Liver (tissue), 9 donors: ENCODE data around the gene UBAP1. TPM values are rescaled to one million over a fixed set of nuclear protein-coding genes. Genes with fewer than 3 reads are reported as not detected.

Experiments used
- DNase-seq: peaks from one replicate; pipeline ENCODE4 v3.0.0-alpha.2; 2017; ENCODE audit warnings: low spot score
- H3K27ac ChIP-seq, 2 donors: one replicate each; pipeline ENCODE4 v1.7.0; 2013; ENCODE audit warnings: inconsistent platforms in 2 of 2, low read length in 2 of 2, control low read depth in 1 of 2, low read depth in 1 of 2, mild to moderate bottlenecking in 1 of 2
- H3K27me3 ChIP-seq, 4 donors: one replicate each; pipeline versions ENCODE4 v1.6.1 to v1.7.0; 2013; ENCODE audit warnings: low read length in 3 of 4, inconsistent platforms in 1 of 4, mild to moderate bottlenecking in 1 of 4, moderate library complexity in 1 of 4; ENCODE audit not compliant: control insufficient read depth in 4 of 4, insufficient read depth in 4 of 4
- H3K36me3 ChIP-seq, 4 donors: one replicate each; pipeline versions ENCODE4 v1.6.1 to v1.7.0; 2013; ENCODE audit warnings: low read length in 3 of 4, mild to moderate bottlenecking in 3 of 4, low read depth in 1 of 4, moderate library complexity in 1 of 4; ENCODE audit not compliant: control insufficient read depth in 4 of 4, insufficient read depth in 3 of 4
- H3K4me1 ChIP-seq, 4 donors: one replicate each; pipeline versions ENCODE4 v1.6.1 to v1.7.0; 2013; ENCODE audit warnings: low read length in 3 of 4, mild to moderate bottlenecking in 3 of 4, moderate library complexity in 1 of 4; ENCODE audit not compliant: control insufficient read depth in 4 of 4, insufficient read depth in 4 of 4
- H3K4me3 ChIP-seq, 3 donors: one replicate each; pipeline versions ENCODE4 v1.6.1 to v1.7.0; 2013; ENCODE audit warnings: low read length in 3 of 3, control low read depth in 1 of 3, low read depth in 1 of 3, mild to moderate bottlenecking in 1 of 3
- H3K9ac ChIP-seq, 2 donors: one replicate each; pipeline ENCODE4 v1.7.0; 2013; ENCODE audit warnings: low read length in 2 of 2, mild to moderate bottlenecking in 2 of 2, moderate library complexity in 2 of 2, control low read depth in 1 of 2, low read depth in 1 of 2
- H3K9me3 ChIP-seq, 4 donors: one replicate each; pipeline versions ENCODE4 v1.6.1 to v1.7.0; 2013; ENCODE audit warnings: low read length in 3 of 4; ENCODE audit not compliant: control insufficient read depth in 4 of 4
- ATF3 ChIP-seq: IDR thresholded peaks from 2 replicates; pipeline ENCODE4 v1.6.1; 2016; ENCODE audit warnings: antibody characterized with exemption
- CTCF ChIP-seq: fragments of 150-350 bp; IDR thresholded peaks from 2 replicates; pipeline ENCODE4 v1.5.1; 2017; ENCODE audit warnings: improper control_type of control experiment, low read depth, low read length; ENCODE audit not compliant: missing input control
- EGR1 ChIP-seq, 2 donors: IDR thresholded peaks; 2 replicates each; pipeline ENCODE4 v1.6.1; 2016 to 2018; ENCODE audit warnings: antibody characterized with exemption in 2 of 2, low read depth in 2 of 2
- FOXA1 ChIP-seq: IDR thresholded peaks from 2 replicates; pipeline ENCODE4 v1.6.1; 2016; ENCODE audit warnings: antibody characterized with exemption
- GABPA ChIP-seq, 2 donors: IDR thresholded peaks in 1 of 2; conservative IDR thresholded peaks in 1 of 2; 2 replicates each; pipeline ENCODE4 v1.6.1; 2016; ENCODE audit warnings: antibody characterized with exemption in 2 of 2, mild to moderate bottlenecking in 1 of 2, moderate library complexity in 1 of 2
- HNF4A ChIP-seq, 2 donors: conservative IDR thresholded peaks; 2 replicates each; pipeline ENCODE4 v1.6.1; 2016; ENCODE audit warnings: antibody characterized with exemption in 2 of 2, mild to moderate bottlenecking in 2 of 2
- JUND ChIP-seq, 2 donors: IDR thresholded peaks; 2 replicates each; pipeline ENCODE4 v1.6.1; 2016; ENCODE audit warnings: antibody characterized with exemption in 2 of 2
- MAX ChIP-seq: IDR thresholded peaks from 2 replicates; pipeline ENCODE4 v1.6.1; 2016; ENCODE audit warnings: antibody characterized with exemption
- NR2F2 ChIP-seq: IDR thresholded peaks from 2 replicates; pipeline ENCODE4 v1.6.1; 2016; ENCODE audit warnings: antibody characterized with exemption
- RAD21 ChIP-seq, 2 donors: IDR thresholded peaks; 2 replicates each; pipeline ENCODE4 v1.6.1; 2016; ENCODE audit warnings: antibody characterized with exemption in 2 of 2, mild to moderate bottlenecking in 2 of 2
- REST ChIP-seq: IDR thresholded peaks from 2 replicates; pipeline ENCODE4 v1.6.1; 2016; ENCODE audit warnings: antibody characterized with exemption, mild to moderate bottlenecking
- RXRA ChIP-seq, 2 donors: IDR thresholded peaks; 2 replicates each; pipeline ENCODE4 v1.6.1; 2017 to 2018; ENCODE audit warnings: antibody characterized with exemption in 2 of 2, mild to moderate bottlenecking in 1 of 2
- SP1 ChIP-seq: IDR thresholded peaks from 2 replicates; pipeline ENCODE4 v1.6.1; 2018; ENCODE audit warnings: antibody characterized with exemption, mild to moderate bottlenecking
- TAF1 ChIP-seq: conservative IDR thresholded peaks from 2 replicates; pipeline ENCODE4 v1.6.1; 2016; ENCODE audit warnings: antibody characterized with exemption, mild to moderate bottlenecking
- YY1 ChIP-seq: IDR thresholded peaks from 2 replicates; pipeline ENCODE4 v1.6.1; 2016; ENCODE audit warnings: antibody characterized with exemption, mild to moderate bottlenecking
- ZBTB33 ChIP-seq: IDR thresholded peaks from 2 replicates; pipeline ENCODE4 v1.6.1; 2016; ENCODE audit warnings: antibody characterized with exemption
- WGBS: extraction: QIAGEN DNeasy Blood & Tissue Kit; methylation state at CpG from one replicate; pipeline ENCODE4 v1.1.7; 2013; 5-methylcytosine and 5-hydroxymethylcytosine counted together
- polyA plus RNA-seq, 2 donors: library from polyadenylated mRNA; stranded (reverse) in 1 of 2; unstranded in 1 of 2; fragments of 200-250 nt in 1 of 2; fragments of >200 nt in 1 of 2; fragmentation: Nextera tagmentation in 1 of 2; extraction: Ambion mirVana in 1 of 2; gene quantifications; one replicate each; pipeline versions ENCODE4 v1.2.1 to v1.2.3, GENCODE V29; 2013 to 2015
- total RNA-seq, 2 donors: library from RNA; depleted of rRNA; stranded (reverse); fragments of >200 nt; gene quantifications; one replicate each; pipeline ENCODE4 v1.2.3, GENCODE V29; 2014
- donor health status: healthy.
- donor health status: healthy.
- donor health status: healthy.
- donor health status: healthy.
- donor health status: healthy.

Gene UBAP1
- total and polyA plus RNA-seq, 4 donors: 21.2 to 31.6 (median 23.7) TPM

- TF ChIP-seq RAD21 (IDR thresholded peaks at IDR 0.05) (no peak), MAX (peak; percentile 76), SP1 (no peak), ZBTB33 (no peak), YY1 (no peak), TAF1 (no peak), EGR1 (IDR thresholded peaks at IDR 0.05; ENCODE audit: low read depth in 2 of 2) (peak; percentile 33 to 52)
- Histone ChIP-seq H3K27ac (no peak overlapping the region), H3K9ac (no peak overlapping the region), H3K4me3 (no peak overlapping the region), H3K36me3 (no peaks in the 10 kb centered on the region), H3K27me3 (no peaks in the 10 kb centered on the region), H3K4me1 (no peaks in the 10 kb centered on the region), H3K9me3 (no peaks in the 10 kb centered on the region)
- DNase-seq: peak; percentile 33
- 89% methylated on average over 15 of the region's 15 CpGs for WGBS
Measured at GRCh38 chr9:34171753-34172535, 6.9 kb upstream of the UBAP1 start.

- DNase-seq: no peak
- TF ChIP-seq ZBTB33: no peak
- no peak for TF ChIP-seq FOXA1
- TF ChIP-seq JUND (IDR thresholded peaks at IDR 0.05): no peak
- TF ChIP-seq ATF3: no peak
- TF ChIP-seq SP1: no peak
- no peak for TF ChIP-seq NR2F2
- TF ChIP-seq HNF4A (conservative IDR thresholded peaks at IDR 0.05): no peak
- no peak for TF ChIP-seq YY1
- TF ChIP-seq REST: no peak
- no peak for TF ChIP-seq CTCF
- TF ChIP-seq GABPA (IDR thresholded peaks at IDR 0.05 in 1 of 2, conservative IDR thresholded peaks at IDR 0.05 in 1 of 2): no peak
- no peak for TF ChIP-seq RAD21 (IDR thresholded peaks at IDR 0.05)
- TF ChIP-seq TAF1: no peak
- TF ChIP-seq RXRA (IDR thresholded peaks at IDR 0.05): no peak
- TF ChIP-seq MAX: no peak
- Histone ChIP-seq H3K36me3 (no peaks in the 10 kb centered on the region), H3K4me1 (peaks cover 3 to 9% (median 4%) of the 10 kb centered on the region in 4 donors), H3K27ac (no peak overlapping the region), H3K27me3 (no peaks in the 10 kb centered on the region), H3K4me3 (no peak overlapping the region), H3K9ac (no peak overlapping the region), H3K9me3 (no peaks in the 10 kb centered on the region)
- 68% methylated on average over 3 of the region's 3 CpGs for WGBS
Measured at GRCh38 chr9:34176089-34176488, 2.8 kb upstream of the UBAP1 start.
